ENCODE results near the gene ST6GALNAC1. TPM values are rescaled to one million over a fixed set of nuclear protein-coding genes. Genes with fewer than 3 reads are reported as not detected.
A peak's percentile ranks its signal among the peaks of the same experiment; 100 is the strongest.

The ST6GALNAC1 gene, protein sequence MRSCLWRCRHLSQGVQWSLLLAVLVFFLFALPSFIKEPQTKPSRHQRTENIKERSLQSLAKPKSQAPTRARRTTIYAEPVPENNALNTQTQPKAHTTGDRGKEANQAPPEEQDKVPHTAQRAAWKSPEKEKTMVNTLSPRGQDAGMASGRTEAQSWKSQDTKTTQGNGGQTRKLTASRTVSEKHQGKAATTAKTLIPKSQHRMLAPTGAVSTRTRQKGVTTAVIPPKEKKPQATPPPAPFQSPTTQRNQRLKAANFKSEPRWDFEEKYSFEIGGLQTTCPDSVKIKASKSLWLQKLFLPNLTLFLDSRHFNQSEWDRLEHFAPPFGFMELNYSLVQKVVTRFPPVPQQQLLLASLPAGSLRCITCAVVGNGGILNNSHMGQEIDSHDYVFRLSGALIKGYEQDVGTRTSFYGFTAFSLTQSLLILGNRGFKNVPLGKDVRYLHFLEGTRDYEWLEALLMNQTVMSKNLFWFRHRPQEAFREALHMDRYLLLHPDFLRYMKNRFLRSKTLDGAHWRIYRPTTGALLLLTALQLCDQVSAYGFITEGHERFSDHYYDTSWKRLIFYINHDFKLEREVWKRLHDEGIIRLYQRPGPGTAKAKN
- 10 to 100 TPM; 21.0 to 46.0 TPM for total RNA-seq
- 1 to 10 TPM; 2.1 to 4.9 (median 2.6) TPM for polyA plus RNA-seq (ENCODE audit: insufficient read length in 6 of 6)
- long read RNA-seq, donor 1, partial matches to known transcripts, result 0 of 2 reads
- long read RNA-seq, donor 1, other reads (novel, unspliced or antisense), result 0 of 2 reads
- long read RNA-seq, donor 2, result 0 reads
- long read RNA-seq, donor 3, result 0 reads
- long read RNA-seq, donor 4, transcript ST6GALNAC1-207 (2 exons, 419 nt), result major isoform, 10 of 21 reads
- long read RNA-seq, donor 4, partial matches to known transcripts, result 5 of 21 reads
- long read RNA-seq, donor 4, other reads (novel, unspliced or antisense), result 1 of 21 reads
- long read RNA-seq, donor 5, partial matches to known transcripts, result 0 of 2 reads
- long read RNA-seq, donor 5, other reads (novel, unspliced or antisense), result 0 of 2 reads
- long read RNA-seq, donor 6, result 0 reads
- long read RNA-seq, donor 7, partial matches to known transcripts, result 0 of 1 reads
- long read RNA-seq, donor 7, other reads (novel, unspliced or antisense), result 0 of 1 reads
- long read RNA-seq, donor 8, partial matches to known transcripts, result 0 of 1 reads
- long read RNA-seq, donor 8, other reads (novel, unspliced or antisense), result 0 of 1 reads
- long read RNA-seq, donor 9, result 0 reads
- long read RNA-seq, donor 10, partial matches to known transcripts, result 1 of 3 reads
- long read RNA-seq, donor 10, other reads (novel, unspliced or antisense), result 1 of 3 reads
- long read RNA-seq, donor 11, result 0 reads
- long read RNA-seq, donor 12, partial matches to known transcripts, result 0 of 1 reads
- long read RNA-seq, donor 12, other reads (novel, unspliced or antisense), result 0 of 1 reads

DNA sequence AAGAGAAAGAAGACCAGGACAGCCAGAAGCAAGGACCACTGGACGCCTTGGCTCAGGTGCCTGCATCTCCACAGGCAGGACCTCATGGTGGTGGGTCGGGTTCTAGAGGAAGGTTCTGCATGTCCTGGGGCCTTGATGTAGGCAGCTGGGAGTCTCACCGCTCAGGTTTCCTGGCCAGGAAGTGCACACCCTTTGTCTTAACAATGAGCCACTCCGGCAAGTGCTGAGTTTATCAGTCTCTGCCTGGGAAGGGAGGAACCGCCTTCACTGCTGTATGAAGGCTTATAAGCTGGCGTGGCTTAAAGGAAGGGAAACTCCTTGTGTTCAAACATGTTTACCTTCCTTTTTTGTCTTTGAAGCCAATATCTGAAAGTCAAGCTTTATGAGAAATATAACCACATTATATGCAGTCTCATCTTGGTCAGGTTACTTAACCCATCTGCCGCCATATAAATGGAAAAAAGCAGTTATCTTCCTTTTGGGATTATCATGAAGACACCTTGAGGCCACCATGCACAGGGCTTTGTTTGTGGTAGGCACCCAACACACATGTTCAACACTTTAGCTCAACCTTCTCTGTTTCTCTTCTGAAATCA, at the start of gene ST6GALNAC1:
TSS of gene ST6GALNAC1 (minus strand) at position 205 of the 596 bp plus-strand sequence. CDS start at position 86, 119 bp downstream.
- TF ChIP-seq, protein P1, sequence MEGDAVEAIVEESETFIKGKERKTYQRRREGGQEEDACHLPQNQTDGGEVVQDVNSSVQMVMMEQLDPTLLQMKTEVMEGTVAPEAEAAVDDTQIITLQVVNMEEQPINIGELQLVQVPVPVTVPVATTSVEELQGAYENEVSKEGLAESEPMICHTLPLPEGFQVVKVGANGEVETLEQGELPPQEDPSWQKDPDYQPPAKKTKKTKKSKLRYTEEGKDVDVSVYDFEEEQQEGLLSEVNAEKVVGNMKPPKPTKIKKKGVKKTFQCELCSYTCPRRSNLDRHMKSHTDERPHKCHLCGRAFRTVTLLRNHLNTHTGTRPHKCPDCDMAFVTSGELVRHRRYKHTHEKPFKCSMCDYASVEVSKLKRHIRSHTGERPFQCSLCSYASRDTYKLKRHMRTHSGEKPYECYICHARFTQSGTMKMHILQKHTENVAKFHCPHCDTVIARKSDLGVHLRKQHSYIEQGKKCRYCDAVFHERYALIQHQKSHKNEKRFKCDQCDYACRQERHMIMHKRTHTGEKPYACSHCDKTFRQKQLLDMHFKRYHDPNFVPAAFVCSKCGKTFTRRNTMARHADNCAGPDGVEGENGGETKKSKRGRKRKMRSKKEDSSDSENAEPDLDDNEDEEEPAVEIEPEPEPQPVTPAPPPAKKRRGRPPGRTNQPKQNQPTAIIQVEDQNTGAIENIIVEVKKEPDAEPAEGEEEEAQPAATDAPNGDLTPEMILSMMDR (IDR thresholded peaks at IDR 0.05), result no peak
- Histone ChIP-seq H3K4me3 (peak within 1 kb of the TSS; percentile 3 to 11), H3K27me3 (no peaks in the 10 kb centered on the region), H3K27ac (peak within 1 kb of the TSS; percentile 49 to 52), H3K4me1 (peaks cover 5 to 20% of the 10 kb centered on the region in 2 donors), H3K36me3 (no peaks in the 10 kb centered on the region), H3K9me3 (peaks cover 0 to 2% of the 10 kb centered on the region in 2 donors)
- intact Hi-C loops (cut with DNase I), result no loop called here
- DNase-seq (peak in 1 of 4 donors; percentile 45), ATAC-seq (peak; percentile 71)

DNA sequence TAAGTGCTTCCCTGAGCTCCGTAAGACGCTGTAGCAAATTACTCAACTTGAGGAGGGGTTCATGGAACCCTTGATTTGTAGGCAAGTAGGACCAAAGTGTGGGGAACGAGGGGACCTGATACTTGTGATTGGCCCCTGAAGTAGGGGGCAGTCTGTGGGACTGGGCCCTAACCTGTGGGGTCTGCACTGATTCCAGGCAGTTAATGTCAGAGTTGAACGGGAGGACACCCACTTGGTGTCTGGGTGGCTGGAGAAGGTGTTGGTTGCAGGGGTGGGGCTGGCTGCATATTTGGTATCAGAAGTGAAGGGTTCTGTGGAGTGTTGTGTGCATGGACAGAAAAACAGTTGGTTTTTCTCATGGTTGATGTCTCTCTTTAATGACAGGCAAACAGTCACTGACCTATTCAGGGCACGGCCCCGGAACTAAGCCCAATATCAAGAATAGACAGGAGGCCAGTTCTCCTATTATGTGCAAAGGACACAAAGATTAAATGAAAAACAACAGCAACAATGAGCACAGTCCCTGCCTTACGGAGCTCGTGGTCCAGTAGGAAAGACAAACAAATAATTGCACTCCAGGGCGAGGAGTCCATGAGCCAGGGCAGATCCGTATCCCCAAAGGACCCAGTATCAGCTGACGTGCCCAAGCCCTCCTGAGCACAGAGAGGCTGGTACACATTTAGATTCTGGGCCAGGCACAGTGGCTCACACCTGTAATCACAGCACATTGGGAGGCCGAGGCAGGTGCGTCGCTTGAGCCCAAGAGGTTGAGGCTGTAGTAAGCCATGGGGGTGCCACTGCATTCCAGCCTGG, 48.0 kb upstream of the ST6GALNAC1 start:
- H3K27me3 ChIP-seq, result no peaks in the 10 kb centered on the region
- DNase-seq (no peak), ATAC-seq (no peak)
- H3K27ac ChIP-seq, result no peak overlapping the region
- TF ChIP-seq, protein P1 (IDR thresholded peaks at IDR 0.05), result no peak
- no peak overlapping the region for H3K4me3 ChIP-seq
- intact Hi-C loops (cut with DNase I), result no loop called here
- H3K4me1 ChIP-seq, result peaks cover 4 to 8% of the 10 kb centered on the region in 2 donors
- H3K36me3 ChIP-seq, result peaks cover 0 to 3% of the 10 kb centered on the region in 2 donors
- H3K9me3 ChIP-seq, result no peaks in the 10 kb centered on the region

DNA sequence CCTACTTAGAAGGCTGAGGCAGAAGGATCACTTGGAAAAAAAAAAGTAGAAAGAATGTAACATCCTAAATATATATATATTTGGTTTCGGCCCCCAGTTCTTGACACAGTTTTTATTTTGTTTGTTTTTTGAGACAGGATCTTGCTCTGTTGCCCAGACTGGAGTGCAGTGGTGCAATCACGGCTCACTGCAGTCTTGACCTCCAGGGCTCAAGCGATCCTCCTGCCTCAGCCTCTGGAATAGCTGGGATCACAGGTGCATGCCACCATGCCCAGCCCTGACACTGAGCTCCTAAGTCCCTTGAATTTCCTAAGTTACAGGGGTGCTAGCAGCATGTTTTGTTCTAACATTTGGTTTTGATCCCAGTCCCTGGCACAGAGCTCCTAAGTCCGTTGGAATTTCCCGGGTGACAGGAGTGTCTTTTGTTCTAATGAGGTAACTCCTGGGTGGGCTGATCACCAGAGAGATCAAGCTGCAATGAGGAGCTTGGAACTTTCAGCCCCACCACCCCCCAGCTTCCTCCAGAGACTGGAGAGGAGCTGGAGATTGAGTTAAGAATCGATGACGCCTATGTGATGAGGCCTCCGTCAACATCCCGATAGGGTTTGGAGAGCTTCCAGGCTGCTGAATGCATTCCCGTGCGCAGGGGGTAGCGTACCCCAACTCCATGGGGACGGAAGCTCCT, 47.2 kb upstream of the ST6GALNAC1 start:
- TF ChIP-seq, protein P1 (IDR thresholded peaks at IDR 0.05), result no peak
- Histone ChIP-seq H3K27me3 (no peaks in the 10 kb centered on the region), H3K4me3 (no peak overlapping the region), H3K4me1 (peaks cover 4 to 8% of the 10 kb centered on the region in 2 donors), H3K9me3 (no peaks in the 10 kb centered on the region), H3K36me3 (peaks cover 0 to 3% of the 10 kb centered on the region in 2 donors), H3K27ac (no peak overlapping the region)
- intact Hi-C loops (cut with DNase I), result no loop called here
- ATAC-seq, result no peak
- DNase-seq, result no peak

DNA sequence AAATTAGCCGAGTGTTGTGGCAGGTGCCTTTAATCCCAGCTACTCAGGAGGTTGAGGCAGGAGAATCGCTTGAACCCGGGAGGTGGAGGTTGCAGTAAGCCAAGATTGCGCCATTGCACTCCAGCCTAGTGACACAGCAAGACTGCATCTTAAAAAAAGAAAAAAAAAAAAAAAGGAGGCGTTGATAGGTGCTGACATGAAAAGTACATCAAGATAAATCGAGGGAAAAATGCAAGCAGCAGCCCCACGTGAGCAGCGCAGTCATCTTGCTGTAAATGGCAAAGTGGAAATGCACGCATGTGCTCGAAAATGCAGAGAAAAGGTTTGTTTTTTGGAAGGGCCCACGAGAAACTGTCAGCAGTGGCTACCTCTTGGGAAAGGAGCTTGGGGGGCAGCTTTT, 46.3 kb upstream of the ST6GALNAC1 start:
- ATAC-seq, result no peak
- H3K27ac ChIP-seq, result peak overlapping the region in 1 of 2 donors; percentile 79

More for the DNA sequence above, 46.3 kb upstream of the ST6GALNAC1 start:
- intact Hi-C loops (cut with DNase I), result no loop called here
- peaks cover 4 to 8% of the 10 kb centered on the region in 2 donors for H3K4me1 ChIP-seq
- H3K4me3 ChIP-seq, result no peak overlapping the region
- peaks cover 0 to 3% of the 10 kb centered on the region in 2 donors for H3K36me3 ChIP-seq
- TF ChIP-seq, protein P1 (IDR thresholded peaks at IDR 0.05), result no peak
- no peak for DNase-seq
- no peaks in the 10 kb centered on the region for H3K9me3 ChIP-seq
- H3K27me3 ChIP-seq, result no peaks in the 10 kb centered on the region
